ENCODE results near the gene CRTAC1.

CRTAC1 gene

GRCh38 chr10:97974526-97975525, 55.6 kb downstream of the CRTAC1 start:
- Histone ChIP-seq H3K4me1 (ENCODE audit: control insufficient read depth, insufficient read depth, low read length, unreplicated experiment) (no peaks in the 10 kb centered on the region), H2AFZ (ENCODE audit: low read length, unreplicated experiment) (no peak overlapping the region), H3K27me3 (ENCODE audit: insufficient read depth, low read length) (peaks cover 100% of the 10 kb centered on the region), H3K79me2 (ENCODE audit: control insufficient read depth, insufficient read depth, low read length, unreplicated experiment) (no peaks in the 10 kb centered on the region), H3K36me3 (ENCODE audit: insufficient read depth, low read length) (no peaks in the 10 kb centered on the region), H3K27ac (ENCODE audit: low read depth, low read length) (no peak overlapping the region), H3K4me3 (ENCODE audit: low read depth, low read length) (no peak overlapping the region)

- Histone ChIP-seq H3K27ac (ENCODE audit: low read depth, low read length) (no peak overlapping the region), H3K36me3 (ENCODE audit: insufficient read depth, low read length) (no peaks in the 10 kb centered on the region), H3K79me2 (ENCODE audit: control insufficient read depth, insufficient read depth, low read length, unreplicated experiment) (no peaks in the 10 kb centered on the region), H3K27me3 (ENCODE audit: insufficient read depth, low read length) (peaks cover 100% of the 10 kb centered on the region), H2AFZ (ENCODE audit: low read length, unreplicated experiment) (no peak overlapping the region), H3K4me3 (ENCODE audit: low read depth, low read length) (no peak overlapping the region), H3K4me1 (ENCODE audit: control insufficient read depth, insufficient read depth, low read length, unreplicated experiment) (no peaks in the 10 kb centered on the region)
Observed at GRCh38 chr10:97974100-97974499, 56.3 kb downstream of the CRTAC1 start.

DNA sequence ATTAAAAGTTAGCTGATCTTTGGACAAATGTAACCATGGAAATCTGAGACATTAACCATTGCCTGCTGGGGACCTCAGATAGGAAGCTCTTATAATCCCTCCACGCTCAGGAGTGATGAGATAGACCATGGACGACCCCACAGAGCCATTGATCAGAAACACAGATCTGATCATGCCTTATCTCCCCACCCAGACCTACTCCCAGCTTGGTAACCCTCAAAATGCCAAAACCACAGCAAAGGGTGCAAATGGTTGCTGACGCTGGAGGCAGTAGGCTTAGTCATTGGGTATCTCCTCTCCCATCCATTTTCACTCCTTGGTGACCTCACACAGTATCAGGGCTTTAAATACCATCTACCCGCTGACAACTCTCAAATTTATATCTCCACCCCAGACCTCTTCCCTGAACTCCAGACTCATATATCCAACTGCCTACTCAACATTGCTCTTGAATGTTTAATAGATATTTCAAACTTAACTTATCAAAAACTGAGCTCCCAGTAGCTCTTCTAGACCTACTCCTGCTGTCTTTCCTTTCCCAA, 60.8 kb downstream of the CRTAC1 start:
- H3K4me1 ChIP-seq (ENCODE audit: control insufficient read depth, insufficient read depth, low read length, unreplicated experiment), result no peaks in the 10 kb centered on the region
- no peak overlapping the region for H3K4me3 ChIP-seq (ENCODE audit: low read depth, low read length)
- no peak overlapping the region for H3K27ac ChIP-seq (ENCODE audit: low read depth, low read length)
- H3K27me3 ChIP-seq (ENCODE audit: insufficient read depth, low read length), result peaks cover 97% of the 10 kb centered on the region
- no peak overlapping the region for H2AFZ ChIP-seq (ENCODE audit: low read length, unreplicated experiment)
- no peaks in the 10 kb centered on the region for H3K36me3 ChIP-seq (ENCODE audit: insufficient read depth, low read length)
- no peaks in the 10 kb centered on the region for H3K79me2 ChIP-seq (ENCODE audit: control insufficient read depth, insufficient read depth, low read length, unreplicated experiment)

- H3K4me1 ChIP-seq (ENCODE audit: control insufficient read depth, insufficient read depth, low read length, unreplicated experiment), result no peaks in the 10 kb centered on the region
- no peaks in the 10 kb centered on the region for H3K79me2 ChIP-seq (ENCODE audit: control insufficient read depth, insufficient read depth, low read length, unreplicated experiment)
- H2AFZ ChIP-seq (ENCODE audit: low read length, unreplicated experiment), result no peak overlapping the region
- H3K27me3 ChIP-seq (ENCODE audit: insufficient read depth, low read length), result peaks cover 93% of the 10 kb centered on the region
- H3K27ac ChIP-seq (ENCODE audit: low read depth, low read length), result no peak overlapping the region
- H3K4me3 ChIP-seq (ENCODE audit: low read depth, low read length), result no peak overlapping the region
- no peaks in the 10 kb centered on the region for H3K36me3 ChIP-seq (ENCODE audit: insufficient read depth, low read length)
Observed at GRCh38 chr10:97964748-97965147, 65.7 kb downstream of the CRTAC1 start.

- no peak overlapping the region for H3K27ac ChIP-seq (ENCODE audit: low read depth, low read length)
- H3K79me2 ChIP-seq (ENCODE audit: control insufficient read depth, insufficient read depth, low read length, unreplicated experiment), result no peaks in the 10 kb centered on the region
- no peaks in the 10 kb centered on the region for H3K4me1 ChIP-seq (ENCODE audit: control insufficient read depth, insufficient read depth, low read length, unreplicated experiment)
- H3K27me3 ChIP-seq (ENCODE audit: insufficient read depth, low read length), result peaks cover 95% of the 10 kb centered on the region
- H2AFZ ChIP-seq (ENCODE audit: low read length, unreplicated experiment), result no peak overlapping the region
- H3K36me3 ChIP-seq (ENCODE audit: insufficient read depth, low read length), result no peaks in the 10 kb centered on the region
- H3K4me3 ChIP-seq (ENCODE audit: low read depth, low read length), result no peak overlapping the region
Observed at GRCh38 chr10:97961945-97962344, 68.5 kb downstream of the CRTAC1 start.

GRCh38 chr10:97960269-97961056, 70.0 kb downstream of the CRTAC1 start:
- Histone ChIP-seq H3K27ac (ENCODE audit: low read depth, low read length) (no peak overlapping the region), H3K4me1 (ENCODE audit: control insufficient read depth, insufficient read depth, low read length, unreplicated experiment) (no peaks in the 10 kb centered on the region), H3K79me2 (ENCODE audit: control insufficient read depth, insufficient read depth, low read length, unreplicated experiment) (no peaks in the 10 kb centered on the region), H3K36me3 (ENCODE audit: insufficient read depth, low read length) (no peaks in the 10 kb centered on the region), H2AFZ (ENCODE audit: low read length, unreplicated experiment) (no peak overlapping the region), H3K27me3 (ENCODE audit: insufficient read depth, low read length) (peaks cover 96% of the 10 kb centered on the region), H3K4me3 (ENCODE audit: low read depth, low read length) (no peak overlapping the region)

DNA sequence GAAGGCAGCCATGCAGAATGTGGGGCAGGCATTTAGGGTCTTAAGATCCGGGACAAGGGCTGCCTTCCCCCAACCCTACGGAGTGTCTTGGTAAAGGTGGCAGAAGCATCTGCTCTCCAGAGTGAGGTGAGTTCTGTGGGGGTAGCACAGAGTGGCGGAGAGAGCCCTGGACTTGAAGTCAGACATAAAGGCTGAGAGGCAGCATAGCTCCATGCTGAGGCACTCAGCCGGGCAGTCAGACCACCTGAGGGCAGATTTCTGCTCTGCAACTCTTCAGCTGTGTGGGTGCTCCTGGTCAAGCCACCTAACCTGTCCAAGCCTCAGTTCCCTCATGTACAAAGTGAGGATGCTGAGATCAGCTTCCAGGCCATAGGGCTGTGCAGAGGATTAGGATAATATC, 81.0 kb downstream of the CRTAC1 start:
- H3K79me2 ChIP-seq (ENCODE audit: control insufficient read depth, insufficient read depth, low read length, unreplicated experiment), result no peaks in the 10 kb centered on the region
- H3K4me3 ChIP-seq (ENCODE audit: low read depth, low read length), result no peak overlapping the region
- no peak overlapping the region for H3K27ac ChIP-seq (ENCODE audit: low read depth, low read length)
- no peaks in the 10 kb centered on the region for H3K36me3 ChIP-seq (ENCODE audit: insufficient read depth, low read length)
- H3K4me1 ChIP-seq (ENCODE audit: control insufficient read depth, insufficient read depth, low read length, unreplicated experiment), result no peaks in the 10 kb centered on the region
- H2AFZ ChIP-seq (ENCODE audit: low read length, unreplicated experiment), result no peak overlapping the region
- peaks cover 71% of the 10 kb centered on the region for H3K27me3 ChIP-seq (ENCODE audit: insufficient read depth, low read length)

DNA sequence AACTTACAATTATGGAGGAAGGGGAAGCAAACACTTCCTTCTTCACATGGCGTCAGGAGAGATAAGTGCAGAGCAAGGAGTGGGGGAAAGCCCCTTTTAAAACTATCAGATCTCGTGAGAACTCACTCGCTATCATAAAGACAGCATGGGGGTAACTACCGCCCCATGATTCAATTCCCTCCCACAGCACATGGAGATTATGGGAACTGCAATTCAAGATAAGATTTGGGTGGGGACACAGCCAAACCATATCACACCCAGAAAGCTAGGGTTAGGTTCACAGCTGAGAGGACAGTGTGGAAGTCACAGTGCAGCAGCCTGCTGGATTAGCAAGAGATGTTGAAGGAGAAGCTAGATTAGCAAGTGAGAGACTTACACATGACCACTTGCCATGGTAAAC, 81.6 kb downstream of the CRTAC1 start:
- H3K4me1 ChIP-seq (ENCODE audit: control insufficient read depth, insufficient read depth, low read length, unreplicated experiment), result no peaks in the 10 kb centered on the region

DNA sequence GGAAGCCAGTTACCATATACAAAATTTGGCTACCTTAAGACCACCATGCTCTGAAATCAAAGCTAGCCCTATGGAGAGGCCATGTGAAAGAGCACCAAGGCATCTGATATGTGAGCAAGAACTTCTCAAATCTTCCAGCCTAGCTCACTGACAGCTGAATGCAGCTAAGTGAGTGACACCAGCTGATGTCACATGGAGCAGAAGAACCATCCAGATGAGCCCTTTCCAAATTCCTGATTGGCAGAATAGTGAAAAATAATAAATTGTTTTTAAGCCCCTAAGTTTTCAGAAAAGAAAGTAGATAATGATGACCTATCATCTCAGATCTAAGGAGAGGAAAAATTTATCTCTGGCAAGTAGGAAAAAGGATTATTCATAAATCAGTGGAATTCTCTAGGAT, 85.6 kb downstream of the CRTAC1 start:
- no peaks in the 10 kb centered on the region for H3K36me3 ChIP-seq (ENCODE audit: insufficient read depth, low read length)
- H3K79me2 ChIP-seq (ENCODE audit: control insufficient read depth, insufficient read depth, low read length, unreplicated experiment), result no peaks in the 10 kb centered on the region
- H3K4me3 ChIP-seq (ENCODE audit: low read depth, low read length), result no peak overlapping the region
- no peak overlapping the region for H3K27ac ChIP-seq (ENCODE audit: low read depth, low read length)
- no peaks in the 10 kb centered on the region for H3K4me1 ChIP-seq (ENCODE audit: control insufficient read depth, insufficient read depth, low read length, unreplicated experiment)
- no peak overlapping the region for H2AFZ ChIP-seq (ENCODE audit: low read length, unreplicated experiment)
- peaks cover 62% of the 10 kb centered on the region for H3K27me3 ChIP-seq (ENCODE audit: insufficient read depth, low read length)

More for the DNA sequence above, 81.6 kb downstream of the CRTAC1 start:
- Histone ChIP-seq H3K36me3 (ENCODE audit: insufficient read depth, low read length) (no peaks in the 10 kb centered on the region), H3K79me2 (ENCODE audit: control insufficient read depth, insufficient read depth, low read length, unreplicated experiment) (no peaks in the 10 kb centered on the region), H3K27me3 (ENCODE audit: insufficient read depth, low read length) (peaks cover 65% of the 10 kb centered on the region), H3K27ac (ENCODE audit: low read depth, low read length) (no peak overlapping the region), H3K4me3 (ENCODE audit: low read depth, low read length) (no peak overlapping the region), H2AFZ (ENCODE audit: low read length, unreplicated experiment) (no peak overlapping the region)

DNA sequence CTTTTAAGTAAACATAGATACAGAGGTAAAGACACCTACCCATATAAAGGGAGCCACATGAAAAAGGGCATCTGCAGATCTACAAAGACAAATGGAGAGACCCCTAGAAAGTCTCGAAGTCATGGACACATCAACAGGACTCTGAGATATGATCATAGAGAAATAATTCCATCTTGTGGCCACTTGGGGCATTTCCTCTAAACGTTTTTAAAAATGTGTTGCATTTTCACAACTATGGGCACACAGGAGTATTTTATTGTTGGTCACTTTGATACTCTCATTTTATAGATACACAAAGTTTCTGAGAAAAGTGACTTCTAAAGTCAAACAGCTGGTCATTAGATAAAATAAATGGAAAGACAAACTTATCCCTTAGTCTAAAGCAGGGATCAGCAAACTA, 87.1 kb downstream of the CRTAC1 start:
- H2AFZ ChIP-seq (ENCODE audit: low read length, unreplicated experiment), result no peak overlapping the region
- H3K27ac ChIP-seq (ENCODE audit: low read depth, low read length), result no peak overlapping the region
- no peaks in the 10 kb centered on the region for H3K4me1 ChIP-seq (ENCODE audit: control insufficient read depth, insufficient read depth, low read length, unreplicated experiment)
- H3K4me3 ChIP-seq (ENCODE audit: low read depth, low read length), result no peak overlapping the region
- H3K36me3 ChIP-seq (ENCODE audit: insufficient read depth, low read length), result no peaks in the 10 kb centered on the region
- H3K79me2 ChIP-seq (ENCODE audit: control insufficient read depth, insufficient read depth, low read length, unreplicated experiment), result no peaks in the 10 kb centered on the region
- peaks cover 68% of the 10 kb centered on the region for H3K27me3 ChIP-seq (ENCODE audit: insufficient read depth, low read length)
